HepG2 (cell line): ENCODE data around the gene FRMD1. TPM values are rescaled to one million over a fixed set of nuclear protein-coding genes. Genes with fewer than 3 reads are reported as not detected.

Source experiments
- ATRX ChIP-seq: sonication (generic); formaldehyde crosslinking; IDR thresholded peaks from 2 replicates; pipeline ENCODE4 v1.4.0; 2020; ENCODE audit warnings: missing genetic modification reagents, borderline replicate concordance
- BATF2 ChIP-seq: sonication (generic); formaldehyde crosslinking; IDR thresholded peaks from 2 replicates; pipeline ENCODE4 v1.8.0; 2022; ENCODE audit warnings: mild to moderate bottlenecking, missing genetic modification reagents, moderate library complexity
- ESRRA ChIP-seq: sonication (generic); formaldehyde crosslinking; IDR thresholded peaks from 2 replicates; pipeline ENCODE4 v1.5.1; 2020; ENCODE audit warnings: mild to moderate bottlenecking, low read depth, missing genetic modification reagents
- FOXA3 ChIP-seq: IDR thresholded peaks from 2 replicates; pipeline ENCODE4 v1.6.1; 2016; ENCODE audit warnings: missing genetic modification reagents, missing compliant biosample characterization
- FOXJ3 ChIP-seq: sonication (generic); formaldehyde crosslinking; IDR thresholded peaks from 2 replicates; pipeline ENCODE4 v1.4.0; 2020; ENCODE audit warnings: missing genetic modification reagents, mild to moderate bottlenecking, borderline replicate concordance
- FOXO1 ChIP-seq: sonication (generic); formaldehyde crosslinking; IDR thresholded peaks from 2 replicates; pipeline ENCODE4 v1.4.0; 2020; ENCODE audit warnings: missing genetic modification reagents
- NR1H2 ChIP-seq: sonication (generic); formaldehyde crosslinking; IDR thresholded peaks from 2 replicates; pipeline ENCODE4 v1.8.1; 2022; ENCODE audit warnings: low read depth, missing genetic modification reagents, borderline replicate concordance
- PHB2 ChIP-seq: fragments of 450-650 bp; IDR thresholded peaks from 2 replicates; pipeline ENCODE4 v1.6.1; 2018; ENCODE audit not compliant: partially characterized antibody
- POLR2AphosphoS5 ChIP-seq: IDR thresholded peaks from 2 replicates; pipeline ENCODE4 v1.6.1; 2012; ENCODE audit warnings: low read depth, low read length
- RXRA ChIP-seq: sonication (generic); formaldehyde crosslinking; IDR thresholded peaks from 2 replicates; pipeline ENCODE4 v1.5.1; 2020; ENCODE audit warnings: missing genetic modification reagents
- RXRB ChIP-seq: IDR thresholded peaks from 2 replicates; pipeline ENCODE4 v1.6.1; 2016; ENCODE audit warnings: borderline replicate concordance, missing genetic modification reagents, missing compliant biosample characterization
- SIN3B ChIP-seq: fragments of 150-350 bp; IDR thresholded peaks from 2 replicates; pipeline ENCODE4 v1.6.1; 2014; ENCODE audit warnings: low read length
- SMAD1 ChIP-seq: sonication (generic); formaldehyde crosslinking; IDR thresholded peaks from 2 replicates; pipeline ENCODE4 v1.4.0; 2020; ENCODE audit warnings: missing genetic modification reagents, low read depth, mild to moderate bottlenecking, borderline replicate concordance
- SP2 ChIP-seq: sonication (generic); formaldehyde crosslinking; IDR thresholded peaks from 2 replicates; pipeline ENCODE4 v1.5.1; 2020; ENCODE audit warnings: mild to moderate bottlenecking, missing genetic modification reagents
- ZBTB43 ChIP-seq: sonication (generic); formaldehyde crosslinking; conservative IDR thresholded peaks from 2 replicates; pipeline ENCODE4 v1.4.0; 2020; ENCODE audit warnings: missing genetic modification reagents
- ZFP91 ChIP-seq: sonication (generic); formaldehyde crosslinking; IDR thresholded peaks from 2 replicates; pipeline ENCODE4 v1.9.0; 2022; ENCODE audit warnings: missing genetic modification reagents, mild to moderate bottlenecking, borderline replicate concordance
- ZNF343 ChIP-seq: sonication (generic); formaldehyde crosslinking; IDR thresholded peaks from 2 replicates; pipeline ENCODE4 v1.4.0; 2020; ENCODE audit warnings: mild to moderate bottlenecking, missing genetic modification reagents
- ZNF354B ChIP-seq: sonication (generic); formaldehyde crosslinking; IDR thresholded peaks from 2 replicates; pipeline ENCODE4 v1.8.0; 2022; ENCODE audit warnings: mild to moderate bottlenecking, missing genetic modification reagents
- ZNF691 ChIP-seq: sonication (generic); formaldehyde crosslinking; IDR thresholded peaks from 2 replicates; pipeline ENCODE4 v1.4.0; 2020; ENCODE audit warnings: missing genetic modification reagents, low read depth, mild to moderate bottlenecking, borderline replicate concordance
- ZNF775 ChIP-seq: sonication (generic); formaldehyde crosslinking; IDR thresholded peaks from 2 replicates; pipeline ENCODE4 v1.4.0; 2020; ENCODE audit warnings: missing genetic modification reagents, mild to moderate bottlenecking, moderate library complexity, borderline replicate concordance
- ZNF782 ChIP-seq: sonication (generic); formaldehyde crosslinking; IDR thresholded peaks from 2 replicates; pipeline ENCODE4 v1.4.0; 2020; ENCODE audit warnings: missing genetic modification reagents, mild to moderate bottlenecking, borderline replicate concordance
- polyA plus RNA-seq, 8 experiments: library from polyadenylated mRNA; depleted of rRNA in 3 of 8; stranded (reverse) in 7 of 8; unstranded in 1 of 8; fragments of >200 nt; fragmentation: Illumina TruSeq in 4 of 8; extraction: Trizol in 4 of 8; gene quantifications; 2 replicates each; pipeline versions ENCODE4 v1.2.1 to v1.2.3, GENCODE V29; 2011 to 2016; ENCODE audit warnings: low read depth in 4 of 8, missing spikeins in 1 of 8, mixed read lengths in 1 of 8; ENCODE audit not compliant: insufficient read depth in 1 of 8
- total RNA-seq, 5 experiments: library from RNA; depleted of rRNA; stranded (reverse); fragments of >200 nt; fragmentation: Illumina TruSeq; extraction: Trizol; gene quantifications; 2 replicates each; pipeline ENCODE4 v1.2.3, GENCODE V29; 2016; ENCODE audit warnings: low read depth in 1 of 5

FRMD1 gene
- total and polyA plus RNA-seq, 2 of the 13 experiments (the other 11 are each of a cell fraction or from before 2014, with no cell fraction given): 0.01 TPM; not detected in 1

- TF ChIP-seq BATF2 (CRISPR knock-in tag) (no peak), ZNF782 (CRISPR knock-in tag) (no peak), ZBTB43 (no peak), RXRB (CRISPR knock-in tag) (peak; percentile 58; the same call in 1 of the 2 replicates), ZFP91 (CRISPR knock-in tag) (no peak), ESRRA (no peak), POLR2AphosphoS5 (no peak), FOXJ3 (CRISPR knock-in tag) (no peak), SIN3B (no peak), PHB2 (no peak), RXRA (no peak), SMAD1 (CRISPR knock-in tag) (no peak), ZNF354B (CRISPR knock-in tag) (no peak), FOXO1 (CRISPR knock-in tag) (peak; percentile 27; the same call in 1 of the 2 replicates), ATRX (no peak), ZNF775 (CRISPR knock-in tag) (no peak), ZNF691 (CRISPR knock-in tag) (no peak), ZNF343 (CRISPR knock-in tag) (no peak), SP2 (no peak), NR1H2 (no peak), FOXA3 (CRISPR knock-in tag) (no peak)
- TF ChIP-seq, all 625 proteins: peak for 41
Observed at GRCh38 chr6:168088161-168089053, 9.4 kb upstream of the FRMD1 start (continued).
